Breast epithelium (tissue), 3 donors: ENCODE measurements around the gene RSPO1.
"Not testable (repeated sequence)": the region's sequence is repeated elsewhere in the genome, so short reads cannot be mapped to it uniquely, and the experiment has no call there.

Experiments used
- POLR2A ChIP-seq: fragments of 450-650 bp; IDR thresholded peaks from one replicate; pipeline ENCODE4 v1.6.1; 2016; ENCODE audit warnings: antibody characterized with exemption, mild to moderate bottlenecking, moderate library complexity
- POLR2AphosphoS5 ChIP-seq, 3 donors: sonication (generic); formaldehyde crosslinking; IDR thresholded peaks; one replicate each; pipeline ENCODE4 v1.6.1; 2017; ENCODE audit warnings: antibody characterized with exemption in 3 of 3
- TF ChIP-seq, protein P1 (sequence below), 3 donors: fragments of 450-650 bp; IDR thresholded peaks; one replicate each; pipeline ENCODE4 v1.5.1; 2016 to 2017; ENCODE audit warnings: antibody characterized with exemption in 3 of 3, mild to moderate bottlenecking in 3 of 3, moderate library complexity in 3 of 3

GRCh38 chr1:37684182-37684581, 49.5 kb upstream of the RSPO1 start:
- TF ChIP-seq, protein P1, sequence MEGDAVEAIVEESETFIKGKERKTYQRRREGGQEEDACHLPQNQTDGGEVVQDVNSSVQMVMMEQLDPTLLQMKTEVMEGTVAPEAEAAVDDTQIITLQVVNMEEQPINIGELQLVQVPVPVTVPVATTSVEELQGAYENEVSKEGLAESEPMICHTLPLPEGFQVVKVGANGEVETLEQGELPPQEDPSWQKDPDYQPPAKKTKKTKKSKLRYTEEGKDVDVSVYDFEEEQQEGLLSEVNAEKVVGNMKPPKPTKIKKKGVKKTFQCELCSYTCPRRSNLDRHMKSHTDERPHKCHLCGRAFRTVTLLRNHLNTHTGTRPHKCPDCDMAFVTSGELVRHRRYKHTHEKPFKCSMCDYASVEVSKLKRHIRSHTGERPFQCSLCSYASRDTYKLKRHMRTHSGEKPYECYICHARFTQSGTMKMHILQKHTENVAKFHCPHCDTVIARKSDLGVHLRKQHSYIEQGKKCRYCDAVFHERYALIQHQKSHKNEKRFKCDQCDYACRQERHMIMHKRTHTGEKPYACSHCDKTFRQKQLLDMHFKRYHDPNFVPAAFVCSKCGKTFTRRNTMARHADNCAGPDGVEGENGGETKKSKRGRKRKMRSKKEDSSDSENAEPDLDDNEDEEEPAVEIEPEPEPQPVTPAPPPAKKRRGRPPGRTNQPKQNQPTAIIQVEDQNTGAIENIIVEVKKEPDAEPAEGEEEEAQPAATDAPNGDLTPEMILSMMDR (IDR thresholded peaks at IDR 0.05): not testable (repeated sequence)
- not testable (repeated sequence) for TF ChIP-seq POLR2A; POLR2AphosphoS5 (IDR thresholded peaks at IDR 0.05)
